Mesendoderm (in vitro differentiated cells): ENCODE results near the gene EBF3.

Experiments used
- DNase-seq: peaks from one replicate; pipeline ENCODE4 v3.0.0; 2013
- H2AK5ac ChIP-seq: 2 replicates; pipeline ENCODE4 v1.6.1; 2013; ENCODE audit warnings: low read length, inconsistent platforms
- H2BK120ac ChIP-seq: 2 replicates; pipeline ENCODE4 v1.6.1; 2013; ENCODE audit warnings: low read depth, mild to moderate bottlenecking, low read length, moderate library complexity, mixed read lengths
- H2BK15ac ChIP-seq: replicated peaks from 2 replicates; pipeline ENCODE4 v1.6.1; 2013; ENCODE audit warnings: low read depth, mild to moderate bottlenecking, moderate library complexity
- H2BK5ac ChIP-seq: 2 replicates; pipeline ENCODE4 v1.6.1; 2013; ENCODE audit warnings: low read length, inconsistent platforms
- H3K18ac ChIP-seq: 2 replicates; pipeline ENCODE4 v1.6.1; 2013; ENCODE audit warnings: mild to moderate bottlenecking, low read length, mixed read lengths
- H3K23ac ChIP-seq: one replicate; pipeline ENCODE4 v1.6.1; 2013; ENCODE audit warnings: low read length
- H3K27ac ChIP-seq: 2 replicates; pipeline ENCODE4 v1.5.1; 2013; ENCODE audit warnings: low read depth, mild to moderate bottlenecking, inconsistent platforms, low read length, moderate library complexity
- H3K27me3 ChIP-seq: 2 replicates; pipeline ENCODE4 v1.6.1; 2013; ENCODE audit warnings: low read length, control low read depth, mild to moderate bottlenecking, inconsistent platforms; ENCODE audit not compliant: insufficient read depth, poor library complexity
- H3K36me3 ChIP-seq: 2 replicates; pipeline ENCODE4 v1.6.1; 2013; ENCODE audit warnings: low read length, inconsistent platforms; ENCODE audit not compliant: control insufficient read depth, insufficient read depth
- H3K4ac ChIP-seq: one replicate; pipeline ENCODE4 v1.6.1; 2013; ENCODE audit warnings: low read depth, mild to moderate bottlenecking, low read length, moderate library complexity
- H3K4me1 ChIP-seq: 2 replicates; pipeline ENCODE4 v1.6.1; 2013; ENCODE audit warnings: low read depth, low read length, inconsistent platforms; ENCODE audit not compliant: control insufficient read depth
- H3K4me2 ChIP-seq: 2 replicates; pipeline ENCODE4 v1.6.1; 2013; ENCODE audit warnings: low read length
- H3K4me3 ChIP-seq: 2 replicates; pipeline ENCODE4 v1.5.1; 2013; ENCODE audit warnings: mild to moderate bottlenecking, low read length
- H3K56ac ChIP-seq: one replicate; pipeline ENCODE4 v1.6.1; 2013; ENCODE audit warnings: low read length
- H3K79me1 ChIP-seq: 2 replicates; pipeline ENCODE4 v1.6.1; 2013; ENCODE audit warnings: low read length, inconsistent platforms
- H3K79me2 ChIP-seq: 2 replicates; pipeline ENCODE4 v1.6.1; 2013; ENCODE audit warnings: mild to moderate bottlenecking, low read length; ENCODE audit not compliant: control insufficient read depth, insufficient read depth
- H3K9ac ChIP-seq: 2 replicates; pipeline ENCODE4 v1.6.1; 2013; ENCODE audit warnings: low read length, inconsistent platforms
- H4K5ac ChIP-seq: one replicate; pipeline ENCODE4 v1.6.1; 2013; ENCODE audit warnings: low read length
- H4K8ac ChIP-seq: one replicate; pipeline ENCODE4 v1.6.1; 2013; ENCODE audit warnings: low read depth, mild to moderate bottlenecking, control low read depth, low read length, moderate library complexity
- WGBS: extraction: QIAGEN DNeasy Blood & Tissue Kit; methylation state at CpG from one replicate; pipeline ENCODE4 v1.1.7; 2013; ENCODE audit warnings: low lambda C conversion rate, missing lambda C conversion rate; ENCODE audit not compliant: insufficient coverage; ENCODE audit errors: extremely low coverage; 5-methylcytosine and 5-hydroxymethylcytosine counted together

EBF3 gene

DNA sequence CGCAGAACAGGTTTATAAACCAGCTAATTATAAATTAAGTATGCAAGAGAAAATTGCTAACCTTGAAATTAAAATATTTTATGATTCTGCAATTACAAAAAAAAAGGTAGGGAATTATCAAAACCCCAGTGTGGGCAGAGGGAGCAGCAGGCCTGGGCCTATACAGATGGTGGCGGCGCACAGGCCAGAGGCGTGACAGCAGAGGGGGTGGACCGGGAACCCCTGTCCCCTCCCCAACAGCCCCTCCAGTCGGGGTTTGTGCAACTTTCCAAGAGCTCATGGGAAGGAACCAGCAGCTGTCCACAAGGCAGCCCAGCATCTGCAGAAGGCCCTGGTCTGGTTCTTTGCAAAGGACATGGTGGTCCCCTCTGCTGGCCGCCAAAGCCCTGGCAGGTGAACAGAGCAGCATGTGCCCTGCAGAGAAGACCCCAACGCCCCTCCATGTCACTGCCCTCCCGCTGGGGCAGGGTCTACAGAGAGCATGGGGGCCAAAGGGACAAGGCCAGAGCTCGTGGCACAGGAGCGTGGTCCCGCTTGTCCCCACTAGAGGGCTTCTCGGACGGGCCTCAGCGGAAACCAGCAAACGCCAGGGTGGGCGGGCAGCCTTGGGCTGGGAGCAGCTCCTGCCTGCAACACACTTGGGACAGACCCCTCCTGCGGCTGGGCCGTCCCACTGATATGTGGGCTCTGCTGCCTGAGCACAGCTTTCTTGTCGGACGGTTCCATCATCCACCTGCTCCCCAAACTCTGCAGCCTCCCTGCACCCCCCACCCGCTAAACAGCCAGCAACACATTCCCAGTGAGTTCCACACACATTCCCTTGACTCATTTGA is 75.1 kb downstream of the EBF3 start:
- no peaks in the 10 kb centered on the region for H3K79me2 ChIP-seq
- no peak overlapping the region for H3K18ac ChIP-seq
- H3K27ac ChIP-seq: no peak overlapping the region
- no peak overlapping the region for H3K4me3 ChIP-seq
- H2BK120ac ChIP-seq: no peak overlapping the region
- no peak overlapping the region for H3K4me2 ChIP-seq
- no peak overlapping the region for H3K56ac ChIP-seq
- DNase-seq: peak; percentile 86
- no peaks in the 10 kb centered on the region for H3K36me3 ChIP-seq
- H3K4ac ChIP-seq: no peak overlapping the region
- H4K5ac ChIP-seq: no peak overlapping the region
- H2BK15ac ChIP-seq: no peak overlapping the region
- H3K23ac ChIP-seq: no peak overlapping the region
- H3K27me3 ChIP-seq: no peaks in the 10 kb centered on the region
- H3K4me1 ChIP-seq: no peaks in the 10 kb centered on the region
- H2BK5ac ChIP-seq: no peak overlapping the region
- no peaks in the 10 kb centered on the region for H3K79me1 ChIP-seq
- H3K9ac ChIP-seq: no peak overlapping the region
- WGBS: no CpG with 5 or more reads among the region's 22 CpGs
- no peak overlapping the region for H2AK5ac ChIP-seq
- no peak overlapping the region for H4K8ac ChIP-seq

DNA sequence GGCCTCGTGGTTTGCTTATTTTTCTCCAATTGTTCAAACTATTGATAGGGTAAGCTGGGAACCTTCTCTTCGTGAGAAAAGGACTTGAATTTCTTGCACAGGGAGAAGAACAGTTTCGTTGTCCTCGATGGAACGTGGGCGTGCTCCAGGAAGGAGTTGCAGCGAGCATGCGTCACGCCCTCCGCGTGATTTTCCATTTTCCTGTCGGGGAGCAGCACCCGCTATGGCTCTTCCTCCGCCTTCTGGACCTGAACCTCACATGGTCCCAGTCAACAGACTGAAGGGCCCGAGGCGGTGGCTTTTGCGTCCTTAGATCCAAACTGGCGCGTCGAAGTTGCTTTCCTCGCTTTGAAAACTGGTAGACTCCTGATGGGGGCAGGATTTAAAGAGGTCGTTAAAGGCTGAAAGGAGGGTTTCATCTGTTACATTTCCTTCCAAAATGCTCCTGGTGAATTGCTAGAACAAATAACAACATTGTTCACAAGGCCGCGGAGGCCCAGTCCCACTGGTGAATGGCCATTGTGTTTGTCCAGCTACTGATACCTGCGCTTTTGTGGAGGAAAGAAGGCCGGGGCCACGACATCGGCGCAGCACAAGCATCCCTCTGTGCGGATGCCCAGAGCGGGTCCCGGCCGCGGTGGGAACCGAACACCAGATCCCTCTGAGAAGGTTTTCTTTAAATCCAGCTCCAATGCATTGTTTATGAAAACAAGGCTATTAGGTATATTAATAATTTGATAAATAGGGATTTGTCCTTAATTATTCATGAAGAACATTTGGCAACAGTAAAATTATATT is 75.9 kb downstream of the EBF3 start:
- Histone ChIP-seq H3K4ac (no peak overlapping the region), H4K5ac (no peak overlapping the region), H3K4me1 (no peaks in the 10 kb centered on the region), H2AK5ac (no peak overlapping the region), H3K4me3 (no peak overlapping the region), H2BK120ac (no peak overlapping the region), H3K18ac (no peak overlapping the region), H3K9ac (no peak overlapping the region), H3K79me1 (no peaks in the 10 kb centered on the region), H2BK5ac (no peak overlapping the region), H3K36me3 (no peaks in the 10 kb centered on the region), H3K56ac (no peak overlapping the region), H3K27ac (no peak overlapping the region), H3K4me2 (no peak overlapping the region), H3K27me3 (no peaks in the 10 kb centered on the region), H3K79me2 (no peaks in the 10 kb centered on the region), H2BK15ac (no peak overlapping the region), H4K8ac (no peak overlapping the region), H3K23ac (no peak overlapping the region)
- no peak for DNase-seq
- WGBS: no CpG with 5 or more reads among the region's 35 CpGs

DNA sequence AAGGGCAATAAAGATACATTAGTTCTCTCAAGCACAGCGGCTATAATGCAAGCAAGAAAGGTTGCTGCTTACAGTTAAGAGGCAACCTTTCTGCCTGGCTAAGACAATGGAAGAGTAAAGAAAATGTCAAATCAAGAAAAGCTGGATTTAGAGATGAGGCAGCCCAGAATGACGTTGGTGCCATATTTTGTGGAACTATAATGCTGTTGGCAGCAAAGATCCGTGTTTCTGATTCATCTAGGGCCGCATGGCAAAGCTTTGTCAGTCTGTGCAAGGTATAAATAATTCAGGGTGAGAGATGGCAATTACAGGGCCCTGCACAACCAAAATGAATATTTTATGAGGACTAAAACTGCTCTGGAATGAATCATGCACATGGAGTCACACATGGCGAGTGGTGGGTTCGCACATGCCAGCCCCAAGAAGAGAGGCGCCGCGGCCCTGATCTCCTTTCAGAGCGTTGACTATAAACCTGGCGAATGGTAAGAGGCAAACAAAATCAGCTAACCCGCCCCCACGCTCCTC is 76.6 kb downstream of the EBF3 start:
- Histone ChIP-seq H3K4ac (no peak overlapping the region), H3K4me3 (no peak overlapping the region), H3K9ac (no peak overlapping the region), H2BK120ac (no peak overlapping the region), H2BK15ac (no peak overlapping the region), H3K23ac (no peak overlapping the region), H4K8ac (no peak overlapping the region), H3K4me1 (no peaks in the 10 kb centered on the region), H3K79me1 (no peaks in the 10 kb centered on the region), H3K4me2 (no peak overlapping the region), H3K27ac (no peak overlapping the region), H4K5ac (no peak overlapping the region), H2AK5ac (no peak overlapping the region), H3K27me3 (no peaks in the 10 kb centered on the region), H3K56ac (no peak overlapping the region), H3K79me2 (no peaks in the 10 kb centered on the region), H3K18ac (no peak overlapping the region), H3K36me3 (no peaks in the 10 kb centered on the region), H2BK5ac (no peak overlapping the region)
- no peak for DNase-seq
- WGBS: no CpG with 5 or more reads among the region's 13 CpGs

DNA sequence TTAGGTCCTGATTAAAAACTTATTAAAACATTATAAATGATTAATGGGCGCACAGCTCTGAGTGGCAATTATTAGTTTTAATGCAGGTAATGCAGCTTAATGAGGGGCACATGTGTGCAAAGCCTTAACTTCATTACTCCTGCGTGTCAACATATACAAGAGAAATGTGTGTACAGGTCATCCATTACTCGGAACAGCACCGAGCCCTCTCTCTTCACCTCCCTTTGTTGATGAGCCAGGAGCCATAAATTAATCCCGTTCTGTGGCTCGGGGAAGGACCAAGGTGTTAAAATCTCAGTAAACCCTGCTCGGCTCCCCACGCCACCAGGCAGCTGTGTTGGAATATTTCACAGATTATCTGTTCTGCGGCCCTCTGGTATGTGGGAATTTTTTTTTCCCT is 77.8 kb downstream of the EBF3 start:
- Histone ChIP-seq H2AK5ac (no peak overlapping the region), H3K18ac (no peak overlapping the region), H4K5ac (no peak overlapping the region), H3K27ac (no peak overlapping the region), H3K4me1 (no peaks in the 10 kb centered on the region), H3K79me1 (no peaks in the 10 kb centered on the region), H3K36me3 (no peaks in the 10 kb centered on the region), H2BK5ac (no peak overlapping the region), H3K56ac (no peak overlapping the region), H2BK120ac (no peak overlapping the region), H3K23ac (no peak overlapping the region), H2BK15ac (no peak overlapping the region), H3K79me2 (no peaks in the 10 kb centered on the region), H3K4me2 (no peak overlapping the region), H4K8ac (no peak overlapping the region), H3K4ac (no peak overlapping the region), H3K9ac (no peak overlapping the region), H3K4me3 (no peak overlapping the region), H3K27me3 (no peaks in the 10 kb centered on the region)
- no CpG with 5 or more reads among the region's 9 CpGs for WGBS
- no peak for DNase-seq

DNA sequence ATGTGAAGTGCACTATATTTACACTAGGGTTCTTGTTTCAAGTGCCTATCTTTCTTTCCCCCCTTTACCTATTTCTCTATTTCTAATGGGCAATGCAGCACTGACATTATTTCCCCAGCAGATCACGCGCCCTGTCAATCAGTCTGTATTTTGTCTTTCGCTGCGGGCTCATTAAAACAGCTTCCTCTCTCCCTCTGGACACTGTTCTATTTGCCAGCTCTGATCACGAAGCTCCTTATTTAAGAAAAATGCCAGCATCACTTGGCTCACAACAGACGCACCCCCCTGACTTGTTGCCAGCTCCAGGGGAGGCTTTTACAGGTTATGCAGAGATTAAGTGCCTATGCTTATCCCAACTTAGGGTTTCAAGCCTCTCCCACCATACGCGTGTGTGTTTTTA is 78.5 kb downstream of the EBF3 start:
- H3K27me3 ChIP-seq: no peaks in the 10 kb centered on the region
- no peak for DNase-seq
- H2BK120ac ChIP-seq: no peak overlapping the region
- H3K4ac ChIP-seq: no peak overlapping the region
- no peaks in the 10 kb centered on the region for H3K79me2 ChIP-seq
- no peak overlapping the region for H3K23ac ChIP-seq
- no peaks in the 10 kb centered on the region for H3K36me3 ChIP-seq
- H4K5ac ChIP-seq: no peak overlapping the region
- no peaks in the 10 kb centered on the region for H3K4me1 ChIP-seq
- no peaks in the 10 kb centered on the region for H3K79me1 ChIP-seq
- H3K9ac ChIP-seq: no peak overlapping the region
- H3K4me2 ChIP-seq: no peak overlapping the region
- H2BK15ac ChIP-seq: no peak overlapping the region
- H2BK5ac ChIP-seq: no peak overlapping the region
- no peak overlapping the region for H4K8ac ChIP-seq
- H3K18ac ChIP-seq: no peak overlapping the region
- WGBS: no CpG with 5 or more reads among the region's 8 CpGs
- no peak overlapping the region for H2AK5ac ChIP-seq
- H3K4me3 ChIP-seq: no peak overlapping the region
- H3K27ac ChIP-seq: no peak overlapping the region
- no peak overlapping the region for H3K56ac ChIP-seq
